GM12891 (cell line): ENCODE results near the gene NT5DC4.

Experiments
- POLR2A ChIP-seq: IDR thresholded peaks from 2 replicates; pipeline ENCODE4 v1.6.1; 2011; ENCODE audit warnings: low read depth, low read length, control low read depth
- POLR2AphosphoS5 ChIP-seq: IDR thresholded peaks from 2 replicates; pipeline ENCODE4 v1.6.1; 2011; ENCODE audit warnings: low read depth, low read length, control low read depth
- SPI1 ChIP-seq: IDR thresholded peaks from 2 replicates; pipeline ENCODE4 v1.6.1; 2011; ENCODE audit warnings: low read depth, low read length, control low read depth
- TAF1 ChIP-seq: IDR thresholded peaks from 2 replicates; pipeline ENCODE4 v1.6.1; 2011; ENCODE audit warnings: low read depth, low read length, control low read depth

GRCh38 chr2:112787729-112788393 lies 67.0 kb downstream of the NT5DC4 start:
- TF ChIP-seq POLR2AphosphoS5: no peak
- no peak for TF ChIP-seq TAF1
- TF ChIP-seq POLR2A: no peak
- no peak for TF ChIP-seq SPI1
